Measurements from ENCODE around the gene TCAIM.

The TCAIM gene

GRCh38 chr3:44338828-44339127, 212 bp downstream of the TCAIM start:
- Histone ChIP-seq H4K91ac (ENCODE audit: low read depth, low read length) (peak overlapping the region; percentile 31), H3K4ac (ENCODE audit: low read depth, low read length) (no peak overlapping the region), H3K18ac (ENCODE audit: low read length) (no peak overlapping the region), H2BK120ac (ENCODE audit: insufficient read depth, low read length, poor library complexity) (no peak overlapping the region), H2BK5ac (ENCODE audit: low read depth, low read length, poor library complexity) (no peak overlapping the region), H2AFZ (ENCODE audit: insufficient read depth, low read length, poor library complexity) (no peak overlapping the region), H2BK12ac (ENCODE audit: low read length) (no peak overlapping the region), H4K8ac (ENCODE audit: low read depth, low read length) (peak overlapping the region; percentile 8), H3K14ac (ENCODE audit: low read length) (no peak overlapping the region), H2AK5ac (ENCODE audit: low read length) (no peak overlapping the region), H3K27ac (ENCODE audit: low read depth, low read length) (peak overlapping the region; percentile 98), H3K79me1 (ENCODE audit: low read length) (peaks cover 6% of the 10 kb centered on the region), H3K4me1 (ENCODE audit: control insufficient read depth in 1 of 2, insufficient read depth in 2 of 2, low read length in 2 of 2) (peaks cover 0 to 8% of the 10 kb centered on the region in 2 experiments), H3K23ac (ENCODE audit: low read length) (no peak overlapping the region), H3K9ac (ENCODE audit: low read length) (peak overlapping the region; percentile 84), H3K27me3 (ENCODE audit: insufficient read depth, low read length) (no peaks in the 10 kb centered on the region), H3K36me3 (ENCODE audit: control insufficient read depth in 1 of 2, insufficient read depth in 2 of 2, low read length in 2 of 2) (no peaks in the 10 kb centered on the region), H3K9me3 (ENCODE audit: insufficient read depth, low read depth, low read length) (no peaks in the 10 kb centered on the region), H4K12ac (ENCODE audit: low read depth, low read length) (no peak overlapping the region), H3K79me2 (ENCODE audit: control insufficient read depth, insufficient read depth, low read length, poor library complexity) (peaks cover 5% of the 10 kb centered on the region), H3K4me2 (ENCODE audit: low read length) (peak overlapping the region; percentile 72), H3K4me3 (ENCODE audit: low read depth, low read length) (peak overlapping the region; percentile 87)
- no peak for DNase-seq
- WGBS (ENCODE audit: extremely low coverage, insufficient coverage, insufficient read length): no CpG with 5 or more reads among the region's 15 CpGs

- Histone ChIP-seq H3K27me3 (ENCODE audit: insufficient read depth, low read length) (no peaks in the 10 kb centered on the region), H3K4me2 (ENCODE audit: low read length) (peak overlapping the region; percentile 72), H3K9me3 (ENCODE audit: insufficient read depth, low read depth, low read length) (no peaks in the 10 kb centered on the region), H2AK5ac (ENCODE audit: low read length) (no peak overlapping the region), H4K8ac (ENCODE audit: low read depth, low read length) (no peak overlapping the region), H3K4me3 (ENCODE audit: low read depth, low read length) (no peak overlapping the region), H3K27ac (ENCODE audit: low read depth, low read length) (no peak overlapping the region), H3K36me3 (ENCODE audit: control insufficient read depth in 1 of 2, insufficient read depth in 2 of 2, low read length in 2 of 2) (peaks cover 0 to 2% of the 10 kb centered on the region in 2 experiments), H2BK5ac (ENCODE audit: low read depth, low read length, poor library complexity) (no peak overlapping the region), H3K14ac (ENCODE audit: low read length) (no peak overlapping the region), H3K4ac (ENCODE audit: low read depth, low read length) (peak overlapping the region; percentile 36), H4K91ac (ENCODE audit: low read depth, low read length) (no peak overlapping the region), H4K12ac (ENCODE audit: low read depth, low read length) (no peak overlapping the region), H2BK120ac (ENCODE audit: insufficient read depth, low read length, poor library complexity) (no peak overlapping the region), H3K18ac (ENCODE audit: low read length) (no peak overlapping the region), H2BK12ac (ENCODE audit: low read length) (no peak overlapping the region), H3K23ac (ENCODE audit: low read length) (no peak overlapping the region), H2AFZ (ENCODE audit: insufficient read depth, low read length, poor library complexity) (no peak overlapping the region), H3K79me1 (ENCODE audit: low read length) (peaks cover 6% of the 10 kb centered on the region), H3K4me1 (ENCODE audit: control insufficient read depth in 1 of 2, insufficient read depth in 2 of 2, low read length in 2 of 2) (peaks cover 0 to 8% of the 10 kb centered on the region in 2 experiments), H3K79me2 (ENCODE audit: control insufficient read depth, insufficient read depth, low read length, poor library complexity) (peaks cover 5% of the 10 kb centered on the region), H3K9ac (ENCODE audit: low read length) (no peak overlapping the region)
- no CpG with 5 or more reads among the region's 11 CpGs for WGBS (ENCODE audit: extremely low coverage, insufficient coverage, insufficient read length)
- DNase-seq: no peak
Measured at GRCh38 chr3:44339181-44340057, 853 bp downstream of the TCAIM start.

GRCh38 chr3:44340058-44340395, 1.5 kb downstream of the TCAIM start:
- no peak overlapping the region for H2AK5ac ChIP-seq (ENCODE audit: low read length)
- no peaks in the 10 kb centered on the region for H3K27me3 ChIP-seq (ENCODE audit: insufficient read depth, low read length)
- H3K9ac ChIP-seq (ENCODE audit: low read length): no peak overlapping the region
- no peak overlapping the region for H2BK120ac ChIP-seq (ENCODE audit: insufficient read depth, low read length, poor library complexity)
- H4K12ac ChIP-seq (ENCODE audit: low read depth, low read length): no peak overlapping the region
- peak overlapping the region; percentile 58 for H3K4me2 ChIP-seq (ENCODE audit: low read length)
- no peak overlapping the region for H4K91ac ChIP-seq (ENCODE audit: low read depth, low read length)
- H3K4ac ChIP-seq (ENCODE audit: low read depth, low read length): peak overlapping the region; percentile 36
- H4K8ac ChIP-seq (ENCODE audit: low read depth, low read length): no peak overlapping the region
- H3K36me3 ChIP-seq (ENCODE audit: control insufficient read depth in 1 of 2, insufficient read depth in 2 of 2, low read length in 2 of 2): peaks cover 0 to 2% of the 10 kb centered on the region in 2 experiments
- peaks cover 5% of the 10 kb centered on the region for H3K79me2 ChIP-seq (ENCODE audit: control insufficient read depth, insufficient read depth, low read length, poor library complexity)
- H3K23ac ChIP-seq (ENCODE audit: low read length): no peak overlapping the region
- peaks cover 6% of the 10 kb centered on the region for H3K79me1 ChIP-seq (ENCODE audit: low read length)
- H3K14ac ChIP-seq (ENCODE audit: low read length): no peak overlapping the region
- WGBS (ENCODE audit: extremely low coverage, insufficient coverage, insufficient read length): no CpG with 5 or more reads among the region's 3 CpGs
- H2BK5ac ChIP-seq (ENCODE audit: low read depth, low read length, poor library complexity): no peak overlapping the region
- no peak overlapping the region for H2BK12ac ChIP-seq (ENCODE audit: low read length)
- H2AFZ ChIP-seq (ENCODE audit: insufficient read depth, low read length, poor library complexity): no peak overlapping the region
- H3K4me1 ChIP-seq (ENCODE audit: control insufficient read depth in 1 of 2, insufficient read depth in 2 of 2, low read length in 2 of 2): peaks cover 0 to 8% of the 10 kb centered on the region in 2 experiments
- no peak overlapping the region for H3K4me3 ChIP-seq (ENCODE audit: low read depth, low read length)
- H3K9me3 ChIP-seq (ENCODE audit: insufficient read depth, low read depth, low read length): no peaks in the 10 kb centered on the region
- H3K18ac ChIP-seq (ENCODE audit: low read length): no peak overlapping the region
- DNase-seq: no peak
- no peak overlapping the region for H3K27ac ChIP-seq (ENCODE audit: low read depth, low read length)

- H2BK5ac ChIP-seq (ENCODE audit: low read depth, low read length, poor library complexity): no peak overlapping the region
- H4K12ac ChIP-seq (ENCODE audit: low read depth, low read length): no peak overlapping the region
- H3K36me3 ChIP-seq (ENCODE audit: control insufficient read depth in 1 of 2, insufficient read depth in 2 of 2, low read length in 2 of 2): peaks cover 0 to 2% of the 10 kb centered on the region in 2 experiments
- no peak overlapping the region for H3K4me3 ChIP-seq (ENCODE audit: low read depth, low read length)
- H3K9me3 ChIP-seq (ENCODE audit: insufficient read depth, low read depth, low read length): no peaks in the 10 kb centered on the region
- no peak overlapping the region for H3K14ac ChIP-seq (ENCODE audit: low read length)
- no peak for DNase-seq
- H3K79me1 ChIP-seq (ENCODE audit: low read length): peaks cover 6% of the 10 kb centered on the region
- no peak overlapping the region for H4K91ac ChIP-seq (ENCODE audit: low read depth, low read length)
- H3K27ac ChIP-seq (ENCODE audit: low read depth, low read length): no peak overlapping the region
- H2BK120ac ChIP-seq (ENCODE audit: insufficient read depth, low read length, poor library complexity): no peak overlapping the region
- no peak overlapping the region for H3K9ac ChIP-seq (ENCODE audit: low read length)
- H3K4me1 ChIP-seq (ENCODE audit: control insufficient read depth in 1 of 2, insufficient read depth in 2 of 2, low read length in 2 of 2): peaks cover 2 to 8% of the 10 kb centered on the region in 2 experiments
- H3K4ac ChIP-seq (ENCODE audit: low read depth, low read length): no peak overlapping the region
- WGBS (ENCODE audit: extremely low coverage, insufficient coverage, insufficient read length): no CpG with 5 or more reads among the region's 1 CpG
- no peak overlapping the region for H4K8ac ChIP-seq (ENCODE audit: low read depth, low read length)
- no peak overlapping the region for H3K4me2 ChIP-seq (ENCODE audit: low read length)
- H2AFZ ChIP-seq (ENCODE audit: insufficient read depth, low read length, poor library complexity): no peak overlapping the region
- no peaks in the 10 kb centered on the region for H3K27me3 ChIP-seq (ENCODE audit: insufficient read depth, low read length)
- peaks cover 5% of the 10 kb centered on the region for H3K79me2 ChIP-seq (ENCODE audit: control insufficient read depth, insufficient read depth, low read length, poor library complexity)
- H3K18ac ChIP-seq (ENCODE audit: low read length): no peak overlapping the region
- no peak overlapping the region for H2AK5ac ChIP-seq (ENCODE audit: low read length)
- H3K23ac ChIP-seq (ENCODE audit: low read length): no peak overlapping the region
- H2BK12ac ChIP-seq (ENCODE audit: low read length): no peak overlapping the region
Measured at GRCh38 chr3:44342176-44342790, 3.7 kb downstream of the TCAIM start.

Data from trophoblast cell (in vitro differentiated cells and primary cell).